OCI-LY3 (cell line): ENCODE measurements around the gene JAKMIP1.

Experiments used
- H2AFZ ChIP-seq: fragments of 200-600, 300-600 bp; shearing (Covaris generic); 2 replicates; pipeline ENCODE4 v1.6.0; 2014; ENCODE audit warnings: antibody characterized with exemption, low read depth, low read length
- H3K27ac ChIP-seq: fragments of 200-600, 300-600 bp; sonication (generic); 2 replicates; pipeline ENCODE4 v1.5.1; 2014; ENCODE audit warnings: mild to moderate bottlenecking, low read length, moderate library complexity, mixed read lengths
- H3K27me3 ChIP-seq: fragments of 200-600, 300-600 bp; sonication (generic); 2 replicates; pipeline ENCODE4 v1.6.1; 2014; ENCODE audit warnings: low read depth, low read length, mixed read lengths
- H3K36me3 ChIP-seq: fragments of 200-600, 300-600 bp; sonication (generic); replicated peaks from 2 replicates; pipeline ENCODE3; 2014; ENCODE audit warnings: low read depth, low read length, mixed read lengths
- H3K4me1 ChIP-seq: fragments of 300-600, 200-600 bp; sonication (generic); 2 replicates; pipeline ENCODE4 v1.6.1; 2014; ENCODE audit warnings: low read length, mixed read lengths
- H3K4me2 ChIP-seq: fragments of 200-600, 300-600 bp; sonication (generic); 2 replicates; pipeline ENCODE4 v1.6.1; 2014; ENCODE audit warnings: low read length, mixed read lengths
- H3K4me3 ChIP-seq: fragments of 300-600, 200-600 bp; sonication (generic); 2 replicates; pipeline ENCODE4 v1.5.1; 2014; ENCODE audit warnings: antibody characterized with exemption, mild to moderate bottlenecking, low read length, moderate library complexity
- H3K79me2 ChIP-seq: fragments of 300-600, 200-600 bp; shearing (Covaris generic); 2 replicates; pipeline ENCODE4 v1.6.1; 2014; ENCODE audit warnings: mild to moderate bottlenecking, low read length, mixed read lengths
- H3K9ac ChIP-seq: fragments of 300-600, 200-600 bp; shearing (Covaris generic); 2 replicates; pipeline ENCODE4 v1.6.0; 2014; ENCODE audit warnings: mild to moderate bottlenecking, low read length, moderate library complexity
- H3K9me3 ChIP-seq: fragments of 200-600, 300-600 bp; shearing (Covaris generic); 2 replicates; pipeline ENCODE4 v1.6.1; 2014; ENCODE audit warnings: low read length, mixed read lengths; ENCODE audit not compliant: insufficient read depth
- H4K20me1 ChIP-seq: fragments of 200-600, 300-600 bp; sonication (generic); 2 replicates; pipeline ENCODE4 v1.6.1; 2016; ENCODE audit warnings: low read length, mixed read lengths; ENCODE audit not compliant: insufficient read depth
- CTCF ChIP-seq: fragments of 200-600, 300-600 bp; sonication (generic); IDR thresholded peaks from 2 replicates; pipeline ENCODE4 v1.5.1; 2014; ENCODE audit warnings: antibody characterized with exemption, low read length, low read depth
- EZH2phosphoT487 ChIP-seq: fragments of 200-600 bp; shearing (Covaris generic); IDR thresholded peaks from 2 replicates; pipeline ENCODE4 v1.6.1; 2018; ENCODE audit warnings: antibody characterized with exemption, mixed run types, low read depth

The JAKMIP1 gene

GRCh38 chr4:6024313-6024960, 175.9 kb downstream of the JAKMIP1 start:
- H3K9me3 ChIP-seq, result no peaks in the 10 kb centered on the region
- H3K79me2 ChIP-seq, result no peaks in the 10 kb centered on the region
- TF ChIP-seq EZH2phosphoT487, result no peak
- no peak for TF ChIP-seq CTCF
- no peaks in the 10 kb centered on the region for H4K20me1 ChIP-seq
- H3K36me3 ChIP-seq, result no peaks in the 10 kb centered on the region
- no peak overlapping the region for H3K9ac ChIP-seq
- H3K4me3 ChIP-seq, result no peak overlapping the region
- no peak overlapping the region for H3K27ac ChIP-seq
- no peak overlapping the region for H3K4me2 ChIP-seq
- H3K4me1 ChIP-seq, result no peaks in the 10 kb centered on the region
- H2AFZ ChIP-seq, result no peak overlapping the region
- H3K27me3 ChIP-seq, result peaks cover 6% of the 10 kb centered on the region; the same call in 1 of the 2 replicates

GRCh38 chr4:6023731-6024130, 176.6 kb downstream of the JAKMIP1 start:
- Histone ChIP-seq H3K4me1 (no peaks in the 10 kb centered on the region), H3K27ac (no peak overlapping the region), H4K20me1 (no peaks in the 10 kb centered on the region), H2AFZ (no peak overlapping the region), H3K4me3 (no peak overlapping the region), H3K79me2 (no peaks in the 10 kb centered on the region), H3K36me3 (no peaks in the 10 kb centered on the region), H3K9ac (no peak overlapping the region), H3K4me2 (no peak overlapping the region), H3K9me3 (no peaks in the 10 kb centered on the region), H3K27me3 (0 out of 2 replicates have a peak, but pooled peaks cover 2% of the 10 kb centered on the region)
- no peak for TF ChIP-seq EZH2phosphoT487
- TF ChIP-seq CTCF, result no peak

GRCh38 chr4:6022607-6023288, 177.6 kb downstream of the JAKMIP1 start:
- TF ChIP-seq EZH2phosphoT487 (no peak), CTCF (no peak)
- H3K79me2 ChIP-seq, result no peaks in the 10 kb centered on the region
- no peak overlapping the region for H2AFZ ChIP-seq
- no peaks in the 10 kb centered on the region for H4K20me1 ChIP-seq
- no peaks in the 10 kb centered on the region for H3K9me3 ChIP-seq
- H3K36me3 ChIP-seq, result no peaks in the 10 kb centered on the region
- H3K4me1 ChIP-seq, result no peaks in the 10 kb centered on the region
- H3K4me2 ChIP-seq, result no peak overlapping the region
- H3K4me3 ChIP-seq, result no peak overlapping the region
- no peaks in the 10 kb centered on the region for H3K27me3 ChIP-seq
- H3K9ac ChIP-seq, result no peak overlapping the region
- no peak overlapping the region for H3K27ac ChIP-seq

GRCh38 chr4:6021831-6022606, 178.3 kb downstream of the JAKMIP1 start:
- TF ChIP-seq EZH2phosphoT487, result no peak
- no peak for TF ChIP-seq CTCF
- no peak overlapping the region for H3K27ac ChIP-seq
- H3K27me3 ChIP-seq, result no peaks in the 10 kb centered on the region
- H3K9me3 ChIP-seq, result no peaks in the 10 kb centered on the region
- H3K4me3 ChIP-seq, result no peak overlapping the region
- H3K4me1 ChIP-seq, result no peaks in the 10 kb centered on the region
- H3K79me2 ChIP-seq, result no peaks in the 10 kb centered on the region
- H3K9ac ChIP-seq, result no peak overlapping the region
- H4K20me1 ChIP-seq, result no peaks in the 10 kb centered on the region
- no peak overlapping the region for H3K4me2 ChIP-seq
- no peak overlapping the region for H2AFZ ChIP-seq
- no peaks in the 10 kb centered on the region for H3K36me3 ChIP-seq
